HFF-Myc (cell line): ENCODE data around the gene SLC17A9.

ENCODE experiments used
- DNase-seq: peaks from one replicate; pipeline ENCODE4 v3.0.0-alpha.2; 2011; ENCODE audit warnings: low read depth; ENCODE audit errors: extremely low read depth
- H3K4me3 ChIP-seq: replicated peaks from 2 replicates; pipeline ENCODE4 v1.5.1; 2011; ENCODE audit warnings: low read depth, mild to moderate bottlenecking, control low read depth, low read length
- TF ChIP-seq, protein P1 (sequence below): IDR thresholded peaks from 2 replicates; pipeline ENCODE4 v1.5.1; 2012; ENCODE audit warnings: mild to moderate bottlenecking, low read depth, low read length, control low read depth; ENCODE audit errors: missing control alignments

The SLC17A9 gene

DNA sequence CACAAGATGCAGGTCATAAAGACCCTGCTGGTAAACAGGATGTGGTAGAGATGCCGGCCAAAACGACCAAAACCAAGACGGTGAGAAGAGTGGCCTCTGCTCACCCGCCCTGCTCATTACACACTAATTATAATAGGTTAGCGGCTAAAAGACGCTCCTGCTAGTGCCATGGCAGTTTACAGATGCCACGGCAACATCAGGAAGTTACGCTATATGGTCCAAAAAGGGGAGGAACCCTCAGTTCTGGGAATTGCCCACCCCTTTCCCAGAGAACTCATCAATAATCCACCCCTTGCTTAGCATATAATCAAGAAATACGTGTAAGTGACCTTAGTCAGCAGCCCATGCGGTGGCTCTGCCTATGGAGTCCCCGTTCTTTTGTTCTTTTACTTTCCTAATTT lies 36.7 kb downstream of the SLC17A9 start:
- DNase-seq, result no peak
- TF ChIP-seq, protein P1, sequence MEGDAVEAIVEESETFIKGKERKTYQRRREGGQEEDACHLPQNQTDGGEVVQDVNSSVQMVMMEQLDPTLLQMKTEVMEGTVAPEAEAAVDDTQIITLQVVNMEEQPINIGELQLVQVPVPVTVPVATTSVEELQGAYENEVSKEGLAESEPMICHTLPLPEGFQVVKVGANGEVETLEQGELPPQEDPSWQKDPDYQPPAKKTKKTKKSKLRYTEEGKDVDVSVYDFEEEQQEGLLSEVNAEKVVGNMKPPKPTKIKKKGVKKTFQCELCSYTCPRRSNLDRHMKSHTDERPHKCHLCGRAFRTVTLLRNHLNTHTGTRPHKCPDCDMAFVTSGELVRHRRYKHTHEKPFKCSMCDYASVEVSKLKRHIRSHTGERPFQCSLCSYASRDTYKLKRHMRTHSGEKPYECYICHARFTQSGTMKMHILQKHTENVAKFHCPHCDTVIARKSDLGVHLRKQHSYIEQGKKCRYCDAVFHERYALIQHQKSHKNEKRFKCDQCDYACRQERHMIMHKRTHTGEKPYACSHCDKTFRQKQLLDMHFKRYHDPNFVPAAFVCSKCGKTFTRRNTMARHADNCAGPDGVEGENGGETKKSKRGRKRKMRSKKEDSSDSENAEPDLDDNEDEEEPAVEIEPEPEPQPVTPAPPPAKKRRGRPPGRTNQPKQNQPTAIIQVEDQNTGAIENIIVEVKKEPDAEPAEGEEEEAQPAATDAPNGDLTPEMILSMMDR, result no peak
- no peak overlapping the region for H3K4me3 ChIP-seq

DNA sequence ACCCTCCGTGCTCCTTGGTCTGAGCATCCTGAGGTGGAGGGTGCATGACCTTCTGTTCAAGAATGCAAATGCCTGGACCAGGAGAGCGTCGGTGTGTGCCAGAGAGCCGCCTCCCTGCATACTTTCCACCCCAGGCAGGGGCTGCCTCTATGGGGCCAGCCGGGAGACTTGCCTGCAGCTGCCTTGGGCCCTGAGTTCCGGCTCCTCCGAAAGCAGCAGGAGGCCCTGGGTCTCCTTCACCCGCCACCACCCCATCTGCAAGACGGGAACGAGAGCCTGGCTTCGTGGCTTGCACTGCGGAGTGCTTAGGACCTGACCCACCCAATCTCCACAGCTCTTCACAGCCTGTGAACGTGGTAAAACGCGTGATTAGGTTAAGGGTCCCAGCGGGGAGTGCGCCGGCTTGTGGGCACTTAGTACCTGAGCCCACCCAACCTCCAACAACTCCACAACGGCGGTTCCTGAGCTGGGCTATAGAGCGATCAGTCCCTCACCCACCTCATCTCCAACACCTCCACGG lies 37.9 kb downstream of the SLC17A9 start:
- DNase-seq, result no peak
- no peak overlapping the region for H3K4me3 ChIP-seq
- TF ChIP-seq, protein P1, result no peak

DNA sequence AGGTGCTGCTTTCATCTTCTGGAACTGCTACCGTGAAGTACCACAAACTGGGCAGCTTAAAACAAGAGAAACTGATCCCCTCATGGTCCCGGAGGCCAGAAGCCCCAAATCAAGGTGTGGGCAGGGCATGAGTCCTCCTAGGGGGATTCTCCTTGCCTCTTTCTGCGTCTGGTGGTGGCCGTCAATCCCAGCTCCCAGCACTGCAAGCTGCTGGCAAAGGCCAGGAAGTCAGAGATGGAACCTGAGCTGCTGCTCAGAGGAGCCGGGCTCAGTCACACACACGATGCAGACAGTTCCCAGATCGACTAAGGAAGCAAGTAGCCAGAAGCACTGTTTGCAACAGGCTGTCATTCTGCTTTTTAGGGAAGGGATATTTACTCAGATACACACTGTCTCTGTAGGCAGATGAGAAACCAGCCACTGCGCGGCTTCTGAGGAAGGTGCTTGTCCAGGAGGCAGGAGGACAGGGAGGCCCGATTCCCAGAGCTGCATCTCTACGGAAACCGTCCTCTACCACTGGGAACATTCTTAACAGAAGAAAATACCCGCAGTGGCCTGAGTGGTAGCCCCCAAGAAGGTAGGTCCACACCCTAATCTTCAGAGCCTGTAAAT lies 38.8 kb downstream of the SLC17A9 start:
- H3K4me3 ChIP-seq, result no peak overlapping the region
- TF ChIP-seq, protein P1, result no peak
- DNase-seq, result no peak

DNA sequence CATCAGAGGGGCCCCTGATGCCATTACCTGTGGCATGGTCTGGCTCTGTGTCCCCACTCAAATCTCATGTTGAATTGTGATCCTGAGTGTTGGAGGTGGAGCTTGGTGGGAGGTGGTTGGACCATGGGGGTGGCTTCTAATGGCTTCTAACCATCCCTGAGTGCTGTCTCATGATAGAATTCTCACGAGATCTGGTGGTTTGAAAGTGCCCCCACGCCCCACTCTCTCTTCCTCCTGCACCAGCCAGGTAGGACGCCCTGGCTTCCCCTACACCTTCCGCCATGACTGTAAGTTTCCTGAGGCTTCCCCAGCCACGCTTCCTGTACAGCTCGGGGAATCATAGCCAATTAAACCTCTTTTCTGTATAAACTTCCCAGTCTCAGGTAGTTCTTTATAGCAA lies 39.4 kb downstream of the SLC17A9 start:
- no peak overlapping the region for H3K4me3 ChIP-seq
- DNase-seq, result no peak
- TF ChIP-seq, protein P1, result no peak

DNA sequence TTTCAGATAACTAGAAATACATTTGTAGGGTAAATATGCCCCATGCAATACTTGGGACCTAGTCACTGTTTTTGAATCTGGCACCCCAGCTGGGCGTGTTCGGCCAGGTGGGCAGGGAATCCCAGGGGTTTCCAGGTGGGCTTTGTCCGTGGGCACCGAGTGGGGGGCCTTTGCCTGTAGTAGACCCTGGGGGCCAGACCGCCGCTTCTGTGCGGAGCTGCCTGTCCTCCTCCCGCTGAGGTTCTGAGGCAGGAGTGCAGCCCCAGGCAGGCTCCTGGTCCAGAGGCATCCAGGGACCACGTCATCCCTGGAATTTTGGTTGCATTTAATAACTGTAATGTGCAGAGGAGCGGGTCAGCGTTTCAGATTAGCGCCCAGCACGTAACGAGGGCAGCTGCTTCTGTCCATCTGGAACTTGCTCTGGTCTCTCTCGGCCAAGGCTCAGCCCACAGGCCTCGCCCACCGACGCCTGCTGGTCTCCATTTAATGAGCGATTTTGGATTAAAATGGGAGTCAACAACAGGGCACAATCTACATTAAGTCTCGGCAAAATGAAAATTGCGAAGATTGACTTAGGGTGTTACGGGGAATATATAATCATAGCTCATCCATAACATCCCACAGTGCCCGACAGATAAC lies 41.5 kb downstream of the SLC17A9 start:
- no peak for DNase-seq
- H3K4me3 ChIP-seq, result no peak overlapping the region
- TF ChIP-seq, protein P1, result no peak

DNA sequence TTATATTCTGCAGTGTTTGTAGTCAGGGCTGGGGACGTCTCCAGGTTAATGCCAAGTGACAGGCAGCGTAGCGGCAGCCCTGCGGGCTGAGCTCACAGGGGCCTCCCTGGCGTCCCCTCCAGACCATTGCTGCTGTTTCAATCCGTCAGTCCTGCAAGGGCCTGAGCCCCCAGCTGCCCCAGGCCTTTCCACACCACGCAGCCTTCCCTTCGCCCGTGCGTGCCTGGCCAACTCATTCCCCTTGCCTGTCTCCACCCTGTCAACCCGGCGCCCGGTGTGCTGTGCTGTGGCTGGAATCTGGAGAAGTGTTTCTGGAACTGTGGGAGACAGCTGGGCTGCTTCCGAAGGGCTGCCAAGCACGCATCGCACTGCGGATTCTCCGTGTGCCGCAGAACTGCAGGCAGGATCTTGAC lies 42.4 kb downstream of the SLC17A9 start:
- H3K4me3 ChIP-seq, result no peak overlapping the region
- TF ChIP-seq, protein P1, result no peak
- DNase-seq, result no peak
